ENCODE data around the gene HNRNPM. TPM values are rescaled to one million over a fixed set of nuclear protein-coding genes. Genes with fewer than 3 reads are reported as not detected.

HNRNPM gene
- total and polyA plus RNA-seq, 7 donors, result 53.2 to 146 (median 91.8) TPM

DNA sequence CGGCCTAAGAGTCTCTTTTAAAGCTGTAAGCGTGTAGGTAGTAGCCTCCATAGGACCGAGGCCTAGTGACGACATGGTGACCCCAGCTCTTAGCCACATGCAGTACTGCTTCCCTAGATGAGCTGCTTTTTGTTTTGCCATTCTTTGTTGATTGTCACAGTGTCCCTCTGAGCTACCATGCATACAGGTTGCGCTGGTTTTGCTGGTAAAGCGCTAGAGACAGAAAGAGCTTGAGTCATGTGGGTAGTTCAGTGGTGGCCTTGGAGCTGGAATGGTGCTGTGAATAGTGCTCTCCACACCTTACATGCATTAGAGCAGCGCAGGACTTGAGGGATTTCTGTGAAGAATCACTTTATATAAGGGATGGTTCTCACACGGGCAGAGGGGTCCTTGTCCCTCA, 5.1 kb downstream of the HNRNPM start:
- peak overlapping the region; percentile 28 for H3K4me3 ChIP-seq

DNA sequence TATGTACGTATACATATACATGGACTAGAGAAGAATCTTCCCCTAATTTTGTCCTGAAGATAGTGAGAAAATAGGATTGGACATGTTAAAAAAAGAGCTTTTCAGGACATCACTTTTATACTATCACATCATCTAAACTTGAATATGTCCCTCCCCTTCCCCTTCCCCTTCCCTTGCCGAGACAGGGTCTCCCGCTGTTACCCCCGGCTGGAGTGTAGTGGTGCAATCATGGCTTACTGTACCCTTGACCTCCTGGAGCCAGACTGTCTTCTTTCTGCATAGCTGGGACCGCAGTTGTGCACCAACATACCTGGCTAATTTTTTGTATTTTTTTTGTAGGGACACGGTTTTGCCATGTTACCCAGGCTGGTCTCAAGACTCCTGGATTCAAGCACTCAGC, 6.6 kb downstream of the HNRNPM start:
- WGBS, 3 donors, result 51 to 71% (median 61%) methylated on average over 6 of the region's 6 CpGs
- TF ChIP-seq, protein P1, sequence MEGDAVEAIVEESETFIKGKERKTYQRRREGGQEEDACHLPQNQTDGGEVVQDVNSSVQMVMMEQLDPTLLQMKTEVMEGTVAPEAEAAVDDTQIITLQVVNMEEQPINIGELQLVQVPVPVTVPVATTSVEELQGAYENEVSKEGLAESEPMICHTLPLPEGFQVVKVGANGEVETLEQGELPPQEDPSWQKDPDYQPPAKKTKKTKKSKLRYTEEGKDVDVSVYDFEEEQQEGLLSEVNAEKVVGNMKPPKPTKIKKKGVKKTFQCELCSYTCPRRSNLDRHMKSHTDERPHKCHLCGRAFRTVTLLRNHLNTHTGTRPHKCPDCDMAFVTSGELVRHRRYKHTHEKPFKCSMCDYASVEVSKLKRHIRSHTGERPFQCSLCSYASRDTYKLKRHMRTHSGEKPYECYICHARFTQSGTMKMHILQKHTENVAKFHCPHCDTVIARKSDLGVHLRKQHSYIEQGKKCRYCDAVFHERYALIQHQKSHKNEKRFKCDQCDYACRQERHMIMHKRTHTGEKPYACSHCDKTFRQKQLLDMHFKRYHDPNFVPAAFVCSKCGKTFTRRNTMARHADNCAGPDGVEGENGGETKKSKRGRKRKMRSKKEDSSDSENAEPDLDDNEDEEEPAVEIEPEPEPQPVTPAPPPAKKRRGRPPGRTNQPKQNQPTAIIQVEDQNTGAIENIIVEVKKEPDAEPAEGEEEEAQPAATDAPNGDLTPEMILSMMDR (IDR thresholded peaks at IDR 0.05), result no peak
- ATAC-seq (peak in 3 of 4 donors; percentile 11 to 29 (median 20)), DNase-seq (no peak)
- Histone ChIP-seq H3K27me3 (ENCODE audit: insufficient read depth in 3 of 3, low read length in 2 of 3) (no peaks in the 10 kb centered on the region), H3K27ac (peak overlapping the region; percentile 34), H3K36me3 (ENCODE audit: insufficient read depth in 1 of 2, low read depth in 1 of 2) (peaks cover 0 to 28% of the 10 kb centered on the region in 2 donors), H3K9me3 (no peaks in the 10 kb centered on the region), H3K4me3 (peak overlapping the region; percentile 9), H3K4me1 (peaks cover 95% of the 10 kb centered on the region)
- intact Hi-C loops (cut with DNase I), result no loop called here

More for the DNA sequence above, 5.1 kb downstream of the HNRNPM start:
- ATAC-seq (no peak), DNase-seq (no peak)
- WGBS, 3 donors, result 70 to 78% (median 73%) methylated on average over 7 to 8 of the region's 8 CpGs
- H3K36me3 ChIP-seq (ENCODE audit: insufficient read depth in 1 of 2, low read depth in 1 of 2), result peaks cover 0 to 20% of the 10 kb centered on the region in 2 donors
- peaks cover 84% of the 10 kb centered on the region for H3K4me1 ChIP-seq
- H3K27me3 ChIP-seq (ENCODE audit: insufficient read depth in 3 of 3, low read length in 2 of 3), result no peaks in the 10 kb centered on the region
- no peak overlapping the region for H3K27ac ChIP-seq
- intact Hi-C loops (cut with DNase I), result loop anchor here (5.0 kb wide), 2 partner anchors 38 to 88 kb away; partner anchors contain the start of genes ANGPTL4 (in 1 of the 2) and MARCHF2 (in 1 of the 2)
- TF ChIP-seq, protein P1 (IDR thresholded peaks at IDR 0.05), result no peak
- no peaks in the 10 kb centered on the region for H3K9me3 ChIP-seq

DNA sequence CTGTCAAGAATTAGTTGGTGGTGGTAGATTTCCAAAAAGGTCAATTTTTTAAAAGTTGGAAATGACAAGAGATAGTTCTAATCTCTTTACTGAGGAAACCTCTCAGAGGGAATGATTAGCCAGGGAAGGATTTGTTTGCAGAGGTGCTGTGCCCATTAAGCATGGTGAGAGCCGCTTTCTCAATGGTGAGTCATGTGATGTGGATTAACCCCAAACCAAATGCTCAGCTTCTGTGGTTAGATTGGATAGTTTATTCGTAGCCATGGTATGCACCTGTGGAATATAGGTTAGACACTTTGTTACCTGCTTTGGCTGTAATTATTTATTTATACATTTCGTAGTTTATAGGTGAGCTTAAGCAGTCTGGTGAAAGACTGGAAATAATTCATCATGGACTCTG, 7.1 kb downstream of the HNRNPM start:
- H3K4me3 ChIP-seq, result peak overlapping the region; percentile 9
- TF ChIP-seq, protein P1 (IDR thresholded peaks at IDR 0.05), result no peak
- DNase-seq (no peak), ATAC-seq (peak; percentile 73 to 83 (median 80))
- no peaks in the 10 kb centered on the region for H3K27me3 ChIP-seq (ENCODE audit: insufficient read depth in 3 of 3, low read length in 2 of 3)
- WGBS, 3 donors, result 41 to 50% (median 44%) methylated on average over 3 of the region's 3 CpGs
- intact Hi-C loops (cut with DNase I), result no loop called here
- H3K36me3 ChIP-seq (ENCODE audit: insufficient read depth in 1 of 2, low read depth in 1 of 2), result peaks cover 0 to 28% of the 10 kb centered on the region in 2 donors
- no peaks in the 10 kb centered on the region for H3K9me3 ChIP-seq
- H3K27ac ChIP-seq, result peak overlapping the region; percentile 57
- peaks cover 95% of the 10 kb centered on the region for H3K4me1 ChIP-seq

DNA sequence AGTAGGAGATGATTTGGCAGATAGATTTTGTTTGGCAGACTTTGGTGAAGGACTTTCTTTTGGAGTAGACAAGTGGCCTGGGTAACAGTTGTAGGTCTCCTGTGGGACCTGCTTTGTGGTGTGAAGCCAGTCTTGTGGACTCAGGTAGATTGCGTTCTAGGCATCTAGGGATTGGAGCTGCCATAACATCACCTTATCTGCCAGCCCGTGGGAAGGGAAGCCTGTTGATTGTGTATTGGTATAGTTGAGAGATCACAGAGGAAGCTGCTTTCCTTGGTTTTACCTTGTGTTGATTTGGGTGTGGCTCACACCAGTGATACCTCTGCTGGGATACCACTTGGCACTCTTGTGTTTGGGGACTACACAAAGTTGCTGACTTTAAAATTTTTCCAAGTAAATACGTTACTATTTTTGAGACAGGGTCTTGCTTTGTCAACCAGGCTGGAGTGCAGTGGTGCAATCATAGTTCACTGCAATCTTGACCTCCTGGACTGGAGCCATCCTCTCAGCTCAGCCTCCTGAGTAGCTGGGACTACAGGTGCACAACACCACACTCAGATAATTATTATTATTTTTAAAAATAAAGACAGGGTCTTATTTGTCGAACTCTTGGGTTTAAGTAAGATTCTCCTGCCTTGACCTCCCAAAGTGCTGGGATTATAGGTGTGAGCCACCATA, 7.8 kb downstream of the HNRNPM start:
- H3K36me3 ChIP-seq (ENCODE audit: insufficient read depth in 1 of 2, low read depth in 1 of 2), result peaks cover 0 to 24% of the 10 kb centered on the region in 2 donors
- TF ChIP-seq, protein P1 (IDR thresholded peaks at IDR 0.05), result no peak

More for the DNA sequence above, 7.8 kb downstream of the HNRNPM start:
- intact Hi-C loops (cut with DNase I), result no loop called here
- DNase-seq (no peak), ATAC-seq (peak in 1 of 4 donors; percentile 45)
- WGBS, 3 donors, result 47 to 53% (median 52%) methylated on average over 4 of the region's 4 CpGs
- Histone ChIP-seq H3K4me1 (peaks cover 95% of the 10 kb centered on the region), H3K27ac (peak overlapping the region; percentile 57), H3K4me3 (peak overlapping the region; percentile 1), H3K9me3 (no peaks in the 10 kb centered on the region), H3K27me3 (ENCODE audit: insufficient read depth in 3 of 3, low read length in 2 of 3) (no peaks in the 10 kb centered on the region)

All from psoas muscle (tissue), 8 donors.